SK-MEL-5 (cell line): Measurements from ENCODE around the gene SYNE1. TPM values are rescaled to one million over a fixed set of nuclear protein-coding genes. Genes with fewer than 3 reads are reported as not detected.
A peak's percentile ranks its signal among the peaks of the same experiment; 100 is the strongest.
"Not testable (repeated sequence)": the region's sequence is repeated elsewhere in the genome, so short reads cannot be mapped to it uniquely, and the experiment has no call there.

Experiments used
- DNase-seq: peaks from one replicate; pipeline ENCODE4 v3.0.0-alpha.2; 2016; ENCODE audit warnings: low read depth, low spot score
- in situ Hi-C: cut with HindIII; loops from 2 replicates; pipeline ENCODE4 v1.10.0; 2016; ENCODE audit warnings: low sequenced_read_pairs, high pct_unique_total_duplicates, low pct_unique_long_range_greater_than_20kb
- total RNA-seq: library from RNA; depleted of rRNA; stranded (reverse); fragments of >200 nt; shearing (Covaris generic); gene quantifications from 2 replicates; pipeline ENCODE4 v1.2.3, GENCODE V29; 2014

Gene SYNE1
- total RNA-seq, 1 experiment from 2014 or later: 25.5 TPM

- no peak for DNase-seq
- in situ Hi-C loops: no loop called here
Observed at GRCh38 chr6:152576525-152576924, 60.6 kb downstream of the SYNE1 start.

- no peak for DNase-seq
- in situ Hi-C loops: no loop called here
Observed at GRCh38 chr6:152575621-152576150, 61.5 kb downstream of the SYNE1 start.

GRCh38 chr6:152575161-152575560 lies 62.0 kb downstream of the SYNE1 start:
- DNase-seq: no peak
- in situ Hi-C loops: no loop called here

- in situ Hi-C loops: no loop called here
- DNase-seq: no peak
Observed at GRCh38 chr6:152573762-152574161, 63.4 kb downstream of the SYNE1 start.

GRCh38 chr6:152572338-152573088 lies 64.6 kb downstream of the SYNE1 start:
- DNase-seq: no peak
- in situ Hi-C loops: no loop called here

- DNase-seq: no peak
- in situ Hi-C loops: no loop called here
Observed at GRCh38 chr6:152571943-152572337, 65.2 kb downstream of the SYNE1 start.

GRCh38 chr6:152571089-152571488 lies 66.1 kb downstream of the SYNE1 start:
- in situ Hi-C loops: no loop called here
- DNase-seq: no peak

- DNase-seq: no peak
- in situ Hi-C loops: no loop called here
Observed at GRCh38 chr6:152566103-152566875, 70.9 kb downstream of the SYNE1 start.

- DNase-seq: no peak
- in situ Hi-C loops: no loop called here
Observed at GRCh38 chr6:152563177-152563576, 74.0 kb downstream of the SYNE1 start.

- DNase-seq: not testable (repeated sequence)
Observed at GRCh38 chr6:152558798-152559197, 78.4 kb downstream of the SYNE1 start.

GRCh38 chr6:152557502-152557901 lies 79.7 kb downstream of the SYNE1 start:
- in situ Hi-C loops: no loop called here

More at GRCh38 chr6:152558798-152559197, 78.4 kb downstream of the SYNE1 start:
- in situ Hi-C loops: not testable (repeated sequence)

GRCh38 chr6:152554851-152555250 lies 82.3 kb downstream of the SYNE1 start:
- in situ Hi-C loops: no loop called here
- no peak for DNase-seq

More at GRCh38 chr6:152557502-152557901, 79.7 kb downstream of the SYNE1 start:
- DNase-seq: no peak

GRCh38 chr6:152552616-152553209 lies 84.4 kb downstream of the SYNE1 start:
- DNase-seq: peak; percentile 80
- in situ Hi-C loops: no loop called here

- in situ Hi-C loops: no loop called here
- no peak for DNase-seq
Observed at GRCh38 chr6:152543519-152543918, 93.6 kb downstream of the SYNE1 start.

GRCh38 chr6:152540381-152540780 lies 96.8 kb downstream of the SYNE1 start:
- no peak for DNase-seq

GRCh38 chr6:152534541-152534940 lies 102.6 kb downstream of the SYNE1 start:
- no peak for DNase-seq
- in situ Hi-C loops: no loop called here

More at GRCh38 chr6:152540381-152540780, 96.8 kb downstream of the SYNE1 start:
- in situ Hi-C loops: no loop called here

GRCh38 chr6:152532556-152533422 lies 104.4 kb downstream of the SYNE1 start:
- in situ Hi-C loops: no loop called here
- DNase-seq: no peak
